ENCODE measurements around the gene RAD51B. TPM values are rescaled to one million over a fixed set of nuclear protein-coding genes. Genes with fewer than 3 reads are reported as not detected.
A peak's percentile ranks its signal among the peaks of the same experiment; 100 is the strongest.

RAD51B gene
- total and polyA plus RNA-seq, 7 donors = 2.4 to 24.4 (median 7.1) TPM

DNA sequence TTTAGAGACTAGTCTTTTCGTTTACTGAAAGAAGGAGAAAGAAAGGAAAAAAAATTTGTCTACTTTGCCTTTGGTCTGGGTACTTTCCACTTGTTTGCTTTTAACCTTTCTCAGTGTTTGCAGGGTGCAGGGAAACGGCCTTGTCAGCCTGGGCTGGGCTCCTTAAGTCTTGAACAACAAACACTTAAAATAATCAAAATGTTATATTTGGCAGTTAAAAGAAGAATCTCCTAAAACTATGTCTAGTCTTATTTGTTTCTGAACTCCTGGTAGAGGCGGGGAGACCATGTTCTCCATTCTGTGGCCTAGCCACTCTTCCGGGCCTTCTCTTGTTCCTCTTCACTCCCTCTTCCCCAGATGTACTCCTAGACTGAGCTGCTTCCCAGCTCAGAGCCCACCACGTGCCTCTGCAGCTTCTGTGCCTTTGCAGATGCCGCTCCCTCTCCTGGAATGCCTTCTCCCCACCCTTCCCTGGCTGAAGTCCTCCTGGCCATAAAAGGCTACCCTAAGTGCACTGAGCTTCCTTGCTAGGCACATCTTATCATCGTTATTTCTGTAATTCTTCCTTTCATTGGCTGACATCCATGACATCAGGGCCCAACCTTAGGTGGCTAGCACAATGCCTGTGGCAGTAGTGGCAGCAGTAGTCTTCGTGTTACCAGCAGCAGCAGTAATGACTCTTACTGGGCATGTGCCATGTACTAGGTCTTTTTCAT, 540.4 kb downstream of the RAD51B start:
- Histone ChIP-seq H3K27me3 (no peaks in the 10 kb centered on the region), H3K36me3 (no peaks in the 10 kb centered on the region), H3K27ac (peak overlapping the region; percentile 65 to 81 (median 68)), H3K4me1 (peaks cover 0 to 40% (median 34%) of the 10 kb centered on the region in 4 donors), H3K4me3 (no peak overlapping the region), H3K9me3 (no peaks in the 10 kb centered on the region)
- intact Hi-C loops (cut with DNase I) = no loop called here
- DNase-seq = peak; percentile 78
- TF ChIP-seq POLR2A (IDR thresholded peaks at IDR 0.05) (no peak), EP300 (IDR thresholded peaks at IDR 0.05) (no peak), CTCF (IDR thresholded peaks at IDR 0.05) (no peak), POLR2AphosphoS5 (IDR thresholded peaks at IDR 0.05) (peak in 1 of 4 donors; percentile 29)
- WGBS, 2 donors = 18 to 44% methylated on average over 8 of the region's 8 CpGs

- peaks cover 0 to 51% (median 39%) of the 10 kb centered on the region in 4 donors for H3K4me1 ChIP-seq
- H3K27me3 ChIP-seq = no peaks in the 10 kb centered on the region
- 96 to 97% methylated on average over 2 of the region's 2 CpGs for WGBS, 2 donors
- intact Hi-C loops (cut with DNase I) = no loop called here
- no peak for DNase-seq
- peak overlapping the region in 2 of 4 donors; percentile 68 for H3K27ac ChIP-seq
- no peak overlapping the region for H3K4me3 ChIP-seq
- H3K9me3 ChIP-seq = no peaks in the 10 kb centered on the region
- no peaks in the 10 kb centered on the region for H3K36me3 ChIP-seq
- TF ChIP-seq EP300 (IDR thresholded peaks at IDR 0.05) = no peak
- TF ChIP-seq POLR2AphosphoS5 (IDR thresholded peaks at IDR 0.05) = no peak
- no peak for TF ChIP-seq POLR2A (IDR thresholded peaks at IDR 0.05)
Observed at GRCh38 chr14:68361231-68361630, 541.7 kb downstream of the RAD51B start.

DNA sequence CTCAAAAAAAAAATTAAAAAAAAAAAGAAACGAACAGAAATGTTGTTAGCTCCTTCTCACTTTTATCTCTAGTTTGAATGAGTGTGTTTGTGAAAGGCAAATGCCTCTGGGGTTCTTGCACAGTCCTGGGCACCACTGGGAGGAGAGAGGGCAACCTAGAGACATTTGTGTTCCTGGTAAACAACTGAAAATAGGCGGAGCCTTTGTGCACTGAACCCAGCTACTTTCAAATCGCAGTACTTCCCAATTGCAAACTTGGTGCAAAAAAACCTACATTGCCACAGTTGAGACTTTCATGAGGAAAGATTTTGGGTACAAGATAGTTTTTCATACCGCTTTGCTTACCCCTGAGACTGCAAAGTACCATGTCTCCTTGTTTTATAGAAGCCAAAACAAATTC, 543.3 kb downstream of the RAD51B start:
- 55 to 85% methylated on average over 4 of the region's 4 CpGs for WGBS, 2 donors
- intact Hi-C loops (cut with DNase I) = no loop called here
- Histone ChIP-seq H3K4me1 (peaks cover 0 to 67% (median 44%) of the 10 kb centered on the region in 4 donors), H3K4me3 (no peak overlapping the region), H3K9me3 (no peaks in the 10 kb centered on the region), H3K36me3 (no peaks in the 10 kb centered on the region), H3K27me3 (no peaks in the 10 kb centered on the region), H3K27ac (peak overlapping the region in 2 of 4 donors; percentile 73 to 80)
- TF ChIP-seq POLR2AphosphoS5 (IDR thresholded peaks at IDR 0.05) = no peak
- TF ChIP-seq CTCF (IDR thresholded peaks at IDR 0.05) = no peak
- no peak for DNase-seq

DNA sequence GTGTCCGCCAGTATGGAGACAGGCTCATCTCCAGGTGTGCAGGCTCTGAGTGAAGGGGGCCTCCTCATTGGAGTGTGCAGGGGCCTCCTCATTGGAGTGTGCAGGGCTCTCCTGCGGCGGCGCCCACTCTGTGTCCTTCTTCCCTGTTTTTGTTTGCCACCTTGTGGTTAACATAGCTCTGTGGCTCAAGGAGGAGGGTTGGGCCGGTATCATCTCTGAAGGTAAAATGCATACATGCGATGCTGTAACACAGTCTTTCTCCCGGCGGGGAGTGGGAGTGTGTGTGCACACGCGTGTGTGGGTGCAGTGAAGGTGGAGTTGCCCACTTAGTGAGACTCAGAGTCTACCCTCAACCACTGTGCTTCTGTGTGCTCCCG, 543.9 kb downstream of the RAD51B start:
- H3K4me1 ChIP-seq = peaks cover 0 to 73% (median 47%) of the 10 kb centered on the region in 4 donors
- no peaks in the 10 kb centered on the region for H3K9me3 ChIP-seq
- no peak for DNase-seq
- H3K27ac ChIP-seq = peak overlapping the region; percentile 68 to 80 (median 74)
- intact Hi-C loops (cut with DNase I) = no loop called here
- H3K36me3 ChIP-seq = no peaks in the 10 kb centered on the region
- TF ChIP-seq EP300 (IDR thresholded peaks at IDR 0.05) = no peak
- TF ChIP-seq CTCF (IDR thresholded peaks at IDR 0.05) = no peak
- TF ChIP-seq POLR2AphosphoS5 (IDR thresholded peaks at IDR 0.05) = no peak
- no peak for TF ChIP-seq POLR2A (IDR thresholded peaks at IDR 0.05)
- WGBS, 2 donors = 82 to 96% methylated on average over 11 of the region's 11 CpGs
- no peaks in the 10 kb centered on the region for H3K27me3 ChIP-seq
- no peak overlapping the region for H3K4me3 ChIP-seq

GRCh38 chr14:68363843-68364767, 544.5 kb downstream of the RAD51B start:
- H3K4me3 ChIP-seq = no peak overlapping the region
- H3K9me3 ChIP-seq = no peaks in the 10 kb centered on the region
- H3K27ac ChIP-seq = peak overlapping the region; percentile 68 to 80 (median 74)
- intact Hi-C loops (cut with DNase I) = no loop called here
- no peak for TF ChIP-seq POLR2A (IDR thresholded peaks at IDR 0.05)
- TF ChIP-seq EP300 (IDR thresholded peaks at IDR 0.05) = no peak
- no peak for TF ChIP-seq CTCF (IDR thresholded peaks at IDR 0.05)
- no peaks in the 10 kb centered on the region for H3K27me3 ChIP-seq
- peak; percentile 74 for DNase-seq
- WGBS, 2 donors = 84 to 92% methylated on average over 34 of the region's 34 CpGs
- H3K4me1 ChIP-seq = peaks cover 0 to 68% (median 46%) of the 10 kb centered on the region in 4 donors
- H3K36me3 ChIP-seq = no peaks in the 10 kb centered on the region
